OCI-LY3 (cell line): ENCODE results near the gene RNF149.

Experiments used
- EZH2phosphoT487 ChIP-seq: fragments of 200-600 bp; shearing (Covaris generic); IDR thresholded peaks from 2 replicates; pipeline ENCODE4 v1.6.1; 2018; ENCODE audit warnings: antibody characterized with exemption, mixed run types, low read depth
- TF ChIP-seq, protein P1 (sequence below): fragments of 200-600, 300-600 bp; sonication (generic); IDR thresholded peaks from 2 replicates; pipeline ENCODE4 v1.5.1; 2014; ENCODE audit warnings: antibody characterized with exemption, low read length, low read depth

GRCh38 chr2:101332885-101333766, 24.6 kb upstream of the RNF149 start:
- TF ChIP-seq, protein P1, sequence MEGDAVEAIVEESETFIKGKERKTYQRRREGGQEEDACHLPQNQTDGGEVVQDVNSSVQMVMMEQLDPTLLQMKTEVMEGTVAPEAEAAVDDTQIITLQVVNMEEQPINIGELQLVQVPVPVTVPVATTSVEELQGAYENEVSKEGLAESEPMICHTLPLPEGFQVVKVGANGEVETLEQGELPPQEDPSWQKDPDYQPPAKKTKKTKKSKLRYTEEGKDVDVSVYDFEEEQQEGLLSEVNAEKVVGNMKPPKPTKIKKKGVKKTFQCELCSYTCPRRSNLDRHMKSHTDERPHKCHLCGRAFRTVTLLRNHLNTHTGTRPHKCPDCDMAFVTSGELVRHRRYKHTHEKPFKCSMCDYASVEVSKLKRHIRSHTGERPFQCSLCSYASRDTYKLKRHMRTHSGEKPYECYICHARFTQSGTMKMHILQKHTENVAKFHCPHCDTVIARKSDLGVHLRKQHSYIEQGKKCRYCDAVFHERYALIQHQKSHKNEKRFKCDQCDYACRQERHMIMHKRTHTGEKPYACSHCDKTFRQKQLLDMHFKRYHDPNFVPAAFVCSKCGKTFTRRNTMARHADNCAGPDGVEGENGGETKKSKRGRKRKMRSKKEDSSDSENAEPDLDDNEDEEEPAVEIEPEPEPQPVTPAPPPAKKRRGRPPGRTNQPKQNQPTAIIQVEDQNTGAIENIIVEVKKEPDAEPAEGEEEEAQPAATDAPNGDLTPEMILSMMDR, result no peak
- no peak for TF ChIP-seq EZH2phosphoT487
